ENCODE measurements around the gene YPEL2.

GRCh38 chr17:59380474-59380873 lies 49.0 kb downstream of the YPEL2 start:
- TF ChIP-seq CTCF (IDR thresholded peaks at IDR 0.05) (no peak), MAX (IDR thresholded peaks at IDR 0.05; ENCODE audit: low read depth) (no peak), NRF1 (IDR thresholded peaks at IDR 0.05; ENCODE audit: low read depth, low read length) (no peak), TAF1 (IDR thresholded peaks at IDR 0.05; ENCODE audit: borderline replicate concordance, low read depth, low read length) (no peak), SMC3 (IDR thresholded peaks at IDR 0.05; ENCODE audit: low read depth, low read length) (no peak)

Data from SK-N-SH (cell line).